ENCODE measurements around the gene SOD2. TPM values are rescaled to one million over a fixed set of nuclear protein-coding genes. Genes with fewer than 3 reads are reported as not detected.

The SOD2 gene
- total and polyA plus RNA-seq, 2 of the 13 experiments (the other 11 are each of a cell fraction or from before 2014, with no cell fraction given) = 304 to 309 TPM

DNA sequence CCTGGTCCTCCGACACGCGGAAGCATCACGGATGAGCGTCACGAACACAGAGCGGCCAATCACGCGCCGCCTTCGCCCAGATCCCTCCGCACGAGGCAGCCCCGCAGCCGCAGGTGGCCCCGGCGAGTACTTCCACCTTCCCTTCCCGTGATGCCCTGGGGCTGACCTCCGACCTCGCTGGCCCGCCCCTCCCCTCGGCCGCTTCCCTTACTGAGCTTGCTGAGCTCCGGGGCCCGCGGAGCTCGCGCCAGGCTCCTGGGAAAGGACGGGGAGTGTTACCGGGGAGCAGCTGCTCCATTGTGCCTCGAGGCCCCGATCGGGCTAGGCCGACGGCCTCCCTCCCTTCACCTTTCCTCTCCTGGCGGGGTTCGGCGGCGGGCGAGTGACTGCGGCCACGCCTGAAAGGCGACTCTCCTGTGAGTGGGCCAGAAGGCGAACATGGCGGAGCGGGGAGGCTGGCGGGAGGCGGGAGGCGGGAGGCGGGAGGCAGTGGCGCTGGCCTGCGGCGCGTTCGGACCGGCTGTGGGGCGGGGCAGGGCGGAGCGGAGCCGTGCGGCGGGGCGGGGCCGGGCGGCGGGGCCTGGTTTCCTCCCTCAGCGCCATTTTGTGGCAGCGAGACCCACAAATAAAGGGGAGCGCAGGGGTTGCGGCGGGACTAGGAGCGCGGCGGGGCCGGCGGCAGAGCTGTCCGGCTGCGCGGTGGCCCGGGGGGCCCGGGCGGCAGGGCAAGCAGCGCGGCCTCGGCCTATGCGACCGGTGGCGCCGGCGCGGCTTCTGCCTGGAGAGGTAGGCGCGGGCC is 34.1 kb upstream of the SOD2 start, which contains the start of gene WTAP (continued):
- peak; percentile 67 for TF ChIP-seq ZNF281 (CRISPR knock-in tag; IDR thresholded peaks at IDR 0.05; ENCODE audit: borderline replicate concordance)
- no peak for TF ChIP-seq ATRX (CRISPR knock-in tag; IDR thresholded peaks at IDR 0.05; ENCODE audit: borderline replicate concordance)
- TF ChIP-seq MIER2 (CRISPR knock-in tag; IDR thresholded peaks at IDR 0.05) = peak; percentile 77; the same call in 1 of the 2 replicates
- TF ChIP-seq ZNF235 (CRISPR knock-in tag; IDR thresholded peaks at IDR 0.05; ENCODE audit: borderline replicate concordance) = peak; percentile 72; the same call in 1 of the 2 replicates
- TF ChIP-seq JUN (CRISPR knock-in tag; IDR thresholded peaks at IDR 0.05) = peak; percentile 72; the same call in 1 of the 2 replicates
- TF ChIP-seq AGO1 (IDR thresholded peaks at IDR 0.05; ENCODE audit: low read depth, low read length, poor library complexity, severe bottlenecking) = peak; percentile 71
- TF ChIP-seq ZNF138 (CRISPR knock-in tag; IDR thresholded peaks at IDR 0.05; ENCODE audit: low read depth) = peak; percentile 95
- peak; percentile 92 for TF ChIP-seq MEIS1 (CRISPR knock-in tag; IDR thresholded peaks at IDR 0.05; ENCODE audit: borderline replicate concordance)
- peak; percentile 99 for TF ChIP-seq HOXA3 (CRISPR knock-in tag; IDR thresholded peaks at IDR 0.05)
- TF ChIP-seq GATAD2A (CRISPR knock-in tag; IDR thresholded peaks at IDR 0.05) = peak; percentile 98
- peak; percentile 65; the same call in 1 of the 2 replicates for TF ChIP-seq HOXA9 (CRISPR knock-in tag; IDR thresholded peaks at IDR 0.05; ENCODE audit: borderline replicate concordance)
- TF ChIP-seq CEBPG (CRISPR knock-in tag; IDR thresholded peaks at IDR 0.05) = peak; percentile 35; the same call in 1 of the 2 replicates
- TF ChIP-seq, protein P1, sequence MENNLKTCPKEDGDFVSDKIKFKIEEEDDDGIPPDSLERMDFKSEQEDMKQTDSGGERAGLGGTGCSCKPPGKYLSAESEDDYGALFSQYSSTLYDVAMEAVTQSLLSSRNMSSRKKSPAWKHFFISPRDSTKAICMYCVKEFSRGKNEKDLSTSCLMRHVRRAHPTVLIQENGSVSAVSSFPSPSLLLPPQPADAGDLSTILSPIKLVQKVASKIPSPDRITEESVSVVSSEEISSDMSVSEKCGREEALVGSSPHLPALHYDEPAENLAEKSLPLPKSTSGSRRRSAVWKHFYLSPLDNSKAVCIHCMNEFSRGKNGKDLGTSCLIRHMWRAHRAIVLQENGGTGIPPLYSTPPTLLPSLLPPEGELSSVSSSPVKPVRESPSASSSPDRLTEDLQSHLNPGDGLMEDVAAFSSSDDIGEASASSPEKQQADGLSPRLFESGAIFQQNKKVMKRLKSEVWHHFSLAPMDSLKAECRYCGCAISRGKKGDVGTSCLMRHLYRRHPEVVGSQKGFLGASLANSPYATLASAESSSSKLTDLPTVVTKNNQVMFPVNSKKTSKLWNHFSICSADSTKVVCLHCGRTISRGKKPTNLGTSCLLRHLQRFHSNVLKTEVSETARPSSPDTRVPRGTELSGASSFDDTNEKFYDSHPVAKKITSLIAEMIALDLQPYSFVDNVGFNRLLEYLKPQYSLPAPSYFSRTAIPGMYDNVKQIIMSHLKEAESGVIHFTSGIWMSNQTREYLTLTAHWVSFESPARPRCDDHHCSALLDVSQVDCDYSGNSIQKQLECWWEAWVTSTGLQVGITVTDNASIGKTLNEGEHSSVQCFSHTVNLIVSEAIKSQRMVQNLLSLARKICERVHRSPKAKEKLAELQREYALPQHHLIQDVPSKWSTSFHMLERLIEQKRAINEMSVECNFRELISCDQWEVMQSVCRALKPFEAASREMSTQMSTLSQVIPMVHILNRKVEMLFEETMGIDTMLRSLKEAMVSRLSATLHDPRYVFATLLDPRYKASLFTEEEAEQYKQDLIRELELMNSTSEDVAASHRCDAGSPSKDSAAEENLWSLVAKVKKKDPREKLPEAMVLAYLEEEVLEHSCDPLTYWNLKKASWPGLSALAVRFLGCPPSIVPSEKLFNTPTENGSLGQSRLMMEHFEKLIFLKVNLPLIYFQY (CRISPR knock-in tag; IDR thresholded peaks at IDR 0.05; ENCODE audit: borderline replicate concordance) = peak; percentile 73
- no peak for TF ChIP-seq TBP (CRISPR knock-in tag; IDR thresholded peaks at IDR 0.05)
- TF ChIP-seq, protein P2, sequence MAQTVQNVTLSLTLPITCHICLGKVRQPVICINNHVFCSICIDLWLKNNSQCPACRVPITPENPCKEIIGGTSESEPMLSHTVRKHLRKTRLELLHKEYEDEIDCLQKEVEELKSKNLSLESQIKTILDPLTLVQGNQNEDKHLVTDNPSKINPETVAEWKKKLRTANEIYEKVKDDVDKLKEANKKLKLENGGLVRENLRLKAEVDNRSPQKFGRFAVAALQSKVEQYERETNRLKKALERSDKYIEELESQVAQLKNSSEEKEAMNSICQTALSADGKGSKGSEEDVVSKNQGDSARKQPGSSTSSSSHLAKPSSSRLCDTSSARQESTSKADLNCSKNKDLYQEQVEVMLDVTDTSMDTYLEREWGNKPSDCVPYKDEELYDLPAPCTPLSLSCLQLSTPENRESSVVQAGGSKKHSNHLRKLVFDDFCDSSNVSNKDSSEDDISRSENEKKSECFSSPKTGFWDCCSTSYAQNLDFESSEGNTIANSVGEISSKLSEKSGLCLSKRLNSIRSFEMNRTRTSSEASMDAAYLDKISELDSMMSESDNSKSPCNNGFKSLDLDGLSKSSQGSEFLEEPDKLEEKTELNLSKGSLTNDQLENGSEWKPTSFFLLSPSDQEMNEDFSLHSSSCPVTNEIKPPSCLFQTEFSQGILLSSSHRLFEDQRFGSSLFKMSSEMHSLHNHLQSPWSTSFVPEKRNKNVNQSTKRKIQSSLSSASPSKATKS (CRISPR knock-in tag; IDR thresholded peaks at IDR 0.05) = peak; percentile 76; the same call in 1 of the 2 replicates
- TF ChIP-seq ZNF124 (CRISPR knock-in tag; IDR thresholded peaks at IDR 0.05) = peak; percentile 98
- TF ChIP-seq, protein P3, sequence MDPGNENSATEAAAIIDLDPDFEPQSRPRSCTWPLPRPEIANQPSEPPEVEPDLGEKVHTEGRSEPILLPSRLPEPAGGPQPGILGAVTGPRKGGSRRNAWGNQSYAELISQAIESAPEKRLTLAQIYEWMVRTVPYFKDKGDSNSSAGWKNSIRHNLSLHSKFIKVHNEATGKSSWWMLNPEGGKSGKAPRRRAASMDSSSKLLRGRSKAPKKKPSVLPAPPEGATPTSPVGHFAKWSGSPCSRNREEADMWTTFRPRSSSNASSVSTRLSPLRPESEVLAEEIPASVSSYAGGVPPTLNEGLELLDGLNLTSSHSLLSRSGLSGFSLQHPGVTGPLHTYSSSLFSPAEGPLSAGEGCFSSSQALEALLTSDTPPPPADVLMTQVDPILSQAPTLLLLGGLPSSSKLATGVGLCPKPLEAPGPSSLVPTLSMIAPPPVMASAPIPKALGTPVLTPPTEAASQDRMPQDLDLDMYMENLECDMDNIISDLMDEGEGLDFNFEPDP (CRISPR knock-in tag; conservative IDR thresholded peaks at IDR 0.05) = peak; percentile 96
